Activated CD8-positive, alpha-beta memory T cell treated with anti-CD3 and anti-CD28 coated beads for 36 hours (primary cell): ENCODE results near the gene TNRC18. TPM values are rescaled to one million over a fixed set of nuclear protein-coding genes. Genes with fewer than 3 reads are reported as not detected.
"Not testable (repeated sequence)": the region's sequence is repeated elsewhere in the genome, so short reads cannot be mapped to it uniquely, and the experiment has no call there.

ENCODE experiments used
- CTCF ChIA-PET: fragments of 350-600 bp; sonication (Branson Sonifier 250); formaldehyde crosslinking; loops from one replicate; lab custom pipeline; 2021; ENCODE audit warnings: antibody characterized with exemption; lab: Charles Lee
- POLR2A ChIA-PET: fragments of 350-600 bp; sonication (Branson Sonifier 250); formaldehyde crosslinking; loops from one replicate; lab custom pipeline; 2021; ENCODE audit warnings: antibody characterized with exemption; lab: Charles Lee
- total RNA-seq, 2 experiments: library from RNA; stranded (reverse); gene quantifications; one replicate each; pipeline ENCODE4 v1.2.3, GENCODE V29; 2021

TNRC18 gene
- total RNA-seq, 2 experiments from 2014 or later = 42.4 to 44.2 TPM

- POLR2A ChIA-PET = no interaction called here
- CTCF ChIA-PET = no interaction called here
Measured at GRCh38 chr7:5350174-5350463, 73.5 kb downstream of the TNRC18 start.

- CTCF ChIA-PET = interaction anchor here (1.1 kb wide), 1 partner anchor 14 kb away, joined by 3 read pairs; no protein-coding TSS in a partner anchor
- POLR2A ChIA-PET = no interaction called here
Measured at GRCh38 chr7:5349437-5350173, 74.0 kb downstream of the TNRC18 start.

- ChIA-PET CTCF (interaction anchor here (1.1 kb wide), 1 partner anchor 15 kb away, joined by 3 read pairs; no protein-coding TSS in a partner anchor), POLR2A (no interaction called here)
Measured at GRCh38 chr7:5349005-5349380, 74.6 kb downstream of the TNRC18 start.

- CTCF ChIA-PET = interaction anchor here (1.1 kb wide), 1 partner anchor 15 kb away, joined by 3 read pairs; no protein-coding TSS in a partner anchor
- POLR2A ChIA-PET = no interaction called here
Measured at GRCh38 chr7:5348134-5349004, 75.3 kb downstream of the TNRC18 start.

- POLR2A ChIA-PET = no interaction called here
- CTCF ChIA-PET = no interaction called here
Measured at GRCh38 chr7:5345671-5346070, 78.0 kb downstream of the TNRC18 start.

- ChIA-PET POLR2A (no interaction called here), CTCF (no interaction called here)
Measured at GRCh38 chr7:5345171-5345570, 78.5 kb downstream of the TNRC18 start.

- ChIA-PET POLR2A (no interaction called here), CTCF (no interaction called here)
Measured at GRCh38 chr7:5344342-5344741, 79.3 kb downstream of the TNRC18 start.

GRCh38 chr7:5343884-5344283 is 79.8 kb downstream of the TNRC18 start:
- ChIA-PET CTCF (no interaction called here), POLR2A (no interaction called here)

GRCh38 chr7:5342631-5343030 is 81.0 kb downstream of the TNRC18 start:
- ChIA-PET POLR2A (no interaction called here), CTCF (no interaction called here)

- CTCF ChIA-PET = no interaction called here
- POLR2A ChIA-PET = no interaction called here
Measured at GRCh38 chr7:5339955-5340354, 83.7 kb downstream of the TNRC18 start.

- ChIA-PET CTCF (no interaction called here), POLR2A (no interaction called here)
Measured at GRCh38 chr7:5337047-5337446, 86.6 kb downstream of the TNRC18 start.

GRCh38 chr7:5334671-5335070 is 89.0 kb downstream of the TNRC18 start:
- ChIA-PET CTCF (interaction anchor here (0.6 kb wide), 2 partner anchors 31 to 246 kb away, joined by 3 to 4 read pairs; no protein-coding TSS in a partner anchor), POLR2A (no interaction called here)

- ChIA-PET POLR2A (no interaction called here), CTCF (interaction anchor here (0.6 kb wide), 1 partner anchor 81 kb away, joined by 3 read pairs; no protein-coding TSS in a partner anchor)
Measured at GRCh38 chr7:5333121-5334045, 90.3 kb downstream of the TNRC18 start.

GRCh38 chr7:5332579-5332978 is 91.1 kb downstream of the TNRC18 start:
- ChIA-PET CTCF (no interaction called here), POLR2A (no interaction called here)

- CTCF ChIA-PET = interaction anchor here (0.5 kb wide), 1 partner anchor 14 kb away, joined by 3 read pairs; no protein-coding TSS in a partner anchor
- POLR2A ChIA-PET = interaction anchor here (0.6 kb wide), 1 partner anchor 27 kb away, joined by 3 read pairs; no protein-coding TSS in a partner anchor
Measured at GRCh38 chr7:5330288-5330687, 93.3 kb downstream of the TNRC18 start.

GRCh38 chr7:5324961-5325360 is 98.7 kb downstream of the TNRC18 start:
- ChIA-PET CTCF (no interaction called here), POLR2A (no interaction called here)

GRCh38 chr7:5323800-5324781 is 99.5 kb downstream of the TNRC18 start:
- POLR2A ChIA-PET, CTCF ChIA-PET: not testable (repeated sequence)
